HG03342 (cell line): ENCODE data around the gene SV2C.

Source experiments
- ATAC-seq: cut with Tn5 transposase; IDR thresholded peaks from one replicate; pipeline ENCODE4 v1.9.1; 2021; ENCODE audit warnings: mild to moderate bottlenecking, moderate library complexity; ENCODE audit not compliant: unreplicated experiment

The SV2C gene

GRCh38 chr5:76372323-76373054 lies 289.3 kb downstream of the SV2C start:
- ATAC-seq: no peak

GRCh38 chr5:76376148-76376865 lies 293.1 kb downstream of the SV2C start:
- no peak for ATAC-seq

GRCh38 chr5:76376866-76377230 lies 293.7 kb downstream of the SV2C start:
- no peak for ATAC-seq

- no peak for ATAC-seq
Observed at GRCh38 chr5:76378355-76378754, 295.2 kb downstream of the SV2C start.

GRCh38 chr5:76379316-76379715 lies 296.1 kb downstream of the SV2C start:
- ATAC-seq: no peak

- ATAC-seq: no peak
Observed at GRCh38 chr5:76379855-76380254, 296.7 kb downstream of the SV2C start.

- ATAC-seq: no peak
Observed at GRCh38 chr5:76380346-76381066, 297.3 kb downstream of the SV2C start.

GRCh38 chr5:76383126-76383832 lies 300.1 kb downstream of the SV2C start:
- no peak for ATAC-seq

GRCh38 chr5:76384189-76384588 lies 301.0 kb downstream of the SV2C start:
- no peak for ATAC-seq

GRCh38 chr5:76384705-76385104 lies 301.5 kb downstream of the SV2C start:
- no peak for ATAC-seq

- no peak for ATAC-seq
Observed at GRCh38 chr5:76385540-76385939, 302.4 kb downstream of the SV2C start.

- ATAC-seq: no peak
Observed at GRCh38 chr5:76386360-76386759, 303.2 kb downstream of the SV2C start.

- no peak for ATAC-seq
Observed at GRCh38 chr5:76388236-76388635, 305.1 kb downstream of the SV2C start.

GRCh38 chr5:76388791-76389512 lies 305.8 kb downstream of the SV2C start:
- no peak for ATAC-seq

- no peak for ATAC-seq
Observed at GRCh38 chr5:76389513-76390154, 306.5 kb downstream of the SV2C start.

- no peak for ATAC-seq
Observed at GRCh38 chr5:76391014-76391413, 307.8 kb downstream of the SV2C start.

GRCh38 chr5:76393035-76393680 lies 310.0 kb downstream of the SV2C start:
- no peak for ATAC-seq

- ATAC-seq: no peak
Observed at GRCh38 chr5:76397200-76397599, 314.0 kb downstream of the SV2C start.

- ATAC-seq: no peak
Observed at GRCh38 chr5:76399268-76399667, 316.1 kb downstream of the SV2C start.

GRCh38 chr5:76400466-76400865 lies 317.3 kb downstream of the SV2C start:
- ATAC-seq: no peak
